ENCODE data around the gene POLR2E. TPM values are rescaled to one million over a fixed set of nuclear protein-coding genes. Genes with fewer than 3 reads are reported as not detected.

Gene POLR2E
- polyA plus RNA-seq, 3 donors, result 183 to 222 (median 195) TPM

DNA sequence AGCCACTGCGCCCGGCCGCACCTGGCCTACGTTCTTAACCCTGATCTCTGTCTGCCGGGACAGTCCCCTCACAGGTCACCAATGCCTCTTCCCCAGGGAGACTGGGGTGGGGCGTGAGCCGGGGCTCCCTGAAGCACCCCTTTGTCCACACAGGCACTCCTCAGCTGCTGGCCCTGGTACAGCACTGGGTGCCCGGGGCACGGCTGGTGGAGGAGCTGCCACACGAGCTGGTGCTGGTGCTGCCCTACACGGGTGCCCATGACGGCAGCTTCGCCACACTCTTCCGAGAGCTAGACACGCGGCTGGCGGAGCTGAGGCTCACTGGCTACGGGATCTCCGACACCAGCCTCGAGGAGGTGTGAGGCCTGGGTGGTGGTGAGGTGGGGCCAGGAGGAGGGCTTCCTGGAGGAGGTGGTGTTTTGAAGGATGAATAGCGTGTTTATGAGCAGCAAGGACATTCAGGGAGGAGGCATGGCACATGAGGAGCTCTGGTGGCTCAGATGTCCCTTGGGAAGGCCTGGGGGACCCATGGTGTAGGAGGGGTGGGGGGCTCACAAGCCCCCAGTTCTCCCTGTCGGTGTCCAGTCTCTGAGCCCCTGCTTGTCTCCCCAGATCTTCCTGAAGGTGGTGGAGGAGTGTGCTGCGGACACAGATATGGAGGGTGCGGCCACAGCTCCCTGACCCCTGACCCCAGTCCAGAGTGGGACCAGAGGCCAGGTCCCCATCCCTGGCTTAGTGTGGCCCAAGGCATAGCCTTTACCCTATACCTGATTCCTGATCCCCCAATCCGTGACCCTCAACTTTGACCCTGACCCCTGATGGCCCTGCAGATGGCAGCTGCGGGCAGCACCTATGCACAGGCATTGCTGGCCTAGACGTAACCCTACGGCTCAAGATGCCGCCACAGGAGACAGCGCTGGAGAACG, 41.7 kb downstream of the POLR2E start:
- H3K4me3 Mint-ChIP-seq, result no peak overlapping the region
- H3K27ac Mint-ChIP-seq, result peak overlapping the region in 1 of 7 donors; percentile 11
- H3K36me3 Mint-ChIP-seq, result peaks cover 53 to 63% of the 10 kb centered on the region in 2 donors

DNA sequence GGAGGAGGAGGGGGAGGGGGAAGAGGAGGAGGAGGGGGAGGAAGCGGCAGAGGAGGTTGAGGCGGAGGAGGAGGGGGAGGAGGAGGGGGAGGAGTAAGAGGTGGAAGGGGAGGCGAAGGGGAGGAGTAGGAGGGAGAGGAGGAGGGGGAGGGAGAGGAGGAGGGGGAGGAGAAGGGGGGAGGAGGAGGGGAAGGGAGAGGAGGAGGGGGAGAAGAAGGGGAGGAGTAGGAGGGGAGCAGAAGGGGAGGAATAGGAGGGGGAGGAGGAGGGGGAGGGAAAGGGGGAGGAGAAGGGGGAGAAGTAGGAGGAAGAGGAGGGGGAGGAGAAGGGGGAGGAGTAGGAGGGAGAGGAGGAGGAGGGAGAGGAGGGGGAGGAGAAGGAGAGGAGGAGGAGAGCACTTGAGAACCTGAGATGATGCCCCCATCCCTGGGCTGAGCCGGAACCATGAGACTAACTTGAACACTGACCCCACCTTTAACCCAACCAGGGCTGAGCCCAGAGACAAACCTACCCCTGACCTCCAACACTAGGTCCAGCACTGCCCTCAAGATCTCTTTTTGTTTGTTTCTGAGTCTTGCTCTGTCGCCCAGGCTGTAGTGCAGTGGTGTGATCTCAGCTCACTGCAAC, 42.7 kb downstream of the POLR2E start:
- peaks cover 43 to 67% of the 10 kb centered on the region in 2 donors for H3K36me3 ChIP-seq (replicated peaks in 1 of 2; ENCODE audit: control insufficient read depth in 1 of 2, insufficient read depth in 2 of 2, low read length in 2 of 2)
- no peak overlapping the region for H3K27ac ChIP-seq (ENCODE audit: low read depth in 1 of 2, low read length in 2 of 2)
- Mint-ChIP-seq H3K27me3 (ENCODE audit: low read depth in 3 of 3) (peaks cover 0 to 5% (median 0%) of the 10 kb centered on the region in 3 donors), H3K9me3 (peaks cover 9 to 23% (median 17%) of the 10 kb centered on the region in 7 donors), H3K4me1 (peaks cover 3% of the 10 kb centered on the region), H3K36me3 (peaks cover 46 to 53% of the 10 kb centered on the region in 2 donors), H3K4me3 (no peak overlapping the region), H3K27ac (peak overlapping the region in 1 of 7 donors; percentile 25)
- H3K9me3 ChIP-seq (replicated peaks in 1 of 2; ENCODE audit: control insufficient read depth in 1 of 2, insufficient read depth in 1 of 2, low read length in 2 of 2), result peaks cover 13% of the 10 kb centered on the region in 2 donors
- H3K27me3 ChIP-seq (ENCODE audit: control insufficient read depth in 2 of 2, insufficient read depth in 2 of 2, low read length in 2 of 2), result no peaks in the 10 kb centered on the region
- H2AFZ ChIP-seq (ENCODE audit: insufficient read depth, low read depth, low read length, poor library complexity, severe bottlenecking), result no peak overlapping the region
- H3K4me2 ChIP-seq (replicated peaks; ENCODE audit: extremely low read depth, low read length, poor library complexity, severe bottlenecking), result no peak overlapping the region
- H3K4me1 ChIP-seq (ENCODE audit: control insufficient read depth in 1 of 2, insufficient read depth in 2 of 2, low read length in 2 of 2), result no peaks in the 10 kb centered on the region
- no peaks in the 10 kb centered on the region for H3K79me2 ChIP-seq (ENCODE audit: insufficient read depth, low read length)
- DNase-seq, result no peak
- TF ChIP-seq, protein P1, sequence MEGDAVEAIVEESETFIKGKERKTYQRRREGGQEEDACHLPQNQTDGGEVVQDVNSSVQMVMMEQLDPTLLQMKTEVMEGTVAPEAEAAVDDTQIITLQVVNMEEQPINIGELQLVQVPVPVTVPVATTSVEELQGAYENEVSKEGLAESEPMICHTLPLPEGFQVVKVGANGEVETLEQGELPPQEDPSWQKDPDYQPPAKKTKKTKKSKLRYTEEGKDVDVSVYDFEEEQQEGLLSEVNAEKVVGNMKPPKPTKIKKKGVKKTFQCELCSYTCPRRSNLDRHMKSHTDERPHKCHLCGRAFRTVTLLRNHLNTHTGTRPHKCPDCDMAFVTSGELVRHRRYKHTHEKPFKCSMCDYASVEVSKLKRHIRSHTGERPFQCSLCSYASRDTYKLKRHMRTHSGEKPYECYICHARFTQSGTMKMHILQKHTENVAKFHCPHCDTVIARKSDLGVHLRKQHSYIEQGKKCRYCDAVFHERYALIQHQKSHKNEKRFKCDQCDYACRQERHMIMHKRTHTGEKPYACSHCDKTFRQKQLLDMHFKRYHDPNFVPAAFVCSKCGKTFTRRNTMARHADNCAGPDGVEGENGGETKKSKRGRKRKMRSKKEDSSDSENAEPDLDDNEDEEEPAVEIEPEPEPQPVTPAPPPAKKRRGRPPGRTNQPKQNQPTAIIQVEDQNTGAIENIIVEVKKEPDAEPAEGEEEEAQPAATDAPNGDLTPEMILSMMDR (IDR thresholded peaks at IDR 0.05), result no peak
- H3K4me3 ChIP-seq (replicated peaks in 1 of 3; ENCODE audit: low read depth in 2 of 3, low read length in 3 of 3), result no peak overlapping the region
- H4K20me1 ChIP-seq (ENCODE audit: insufficient read depth, low read length), result peaks cover 17% of the 10 kb centered on the region
- 100% methylated on average over 1 of the region's 5 CpGs for WGBS (ENCODE audit: insufficient coverage)
- no peak overlapping the region for H3K9ac ChIP-seq (ENCODE audit: insufficient read depth, low read length, poor library complexity, severe bottlenecking)
- intact Hi-C loops (cut with micrococcal nuclease), result no loop called here

More for the DNA sequence above, 41.7 kb downstream of the POLR2E start:
- H3K9me3 Mint-ChIP-seq, result peaks cover 17 to 33% (median 24%) of the 10 kb centered on the region in 7 donors
- no peak for DNase-seq
- no peak overlapping the region for H3K27ac ChIP-seq (ENCODE audit: low read depth in 1 of 2, low read length in 2 of 2)
- no peak overlapping the region for H3K9ac ChIP-seq (ENCODE audit: insufficient read depth, low read length, poor library complexity, severe bottlenecking)
- no peaks in the 10 kb centered on the region for H3K79me2 ChIP-seq (ENCODE audit: insufficient read depth, low read length)
- H3K4me1 ChIP-seq (ENCODE audit: control insufficient read depth in 1 of 2, insufficient read depth in 2 of 2, low read length in 2 of 2), result no peaks in the 10 kb centered on the region
- TF ChIP-seq, protein P1 (IDR thresholded peaks at IDR 0.05), result no peak
- H3K27me3 Mint-ChIP-seq (ENCODE audit: low read depth in 3 of 3), result peaks cover 0 to 9% (median 0%) of the 10 kb centered on the region in 3 donors
- H3K27me3 ChIP-seq (ENCODE audit: control insufficient read depth in 2 of 2, insufficient read depth in 2 of 2, low read length in 2 of 2), result no peaks in the 10 kb centered on the region
- H2AFZ ChIP-seq (ENCODE audit: insufficient read depth, low read depth, low read length, poor library complexity, severe bottlenecking), result no peak overlapping the region
- H4K20me1 ChIP-seq (ENCODE audit: insufficient read depth, low read length), result peaks cover 15% of the 10 kb centered on the region
- intact Hi-C loops (cut with micrococcal nuclease), result no loop called here
- H3K36me3 ChIP-seq (replicated peaks in 1 of 2; ENCODE audit: control insufficient read depth in 1 of 2, insufficient read depth in 2 of 2, low read length in 2 of 2), result peaks cover 48 to 73% of the 10 kb centered on the region in 2 donors
- no peak overlapping the region for H3K4me2 ChIP-seq (replicated peaks; ENCODE audit: extremely low read depth, low read length, poor library complexity, severe bottlenecking)
- peaks cover 3% of the 10 kb centered on the region for H3K4me1 Mint-ChIP-seq
- H3K4me3 ChIP-seq (replicated peaks in 1 of 3; ENCODE audit: low read depth in 2 of 3, low read length in 3 of 3), result no peak overlapping the region
- peaks cover 20 to 21% of the 10 kb centered on the region in 2 donors for H3K9me3 ChIP-seq (replicated peaks in 1 of 2; ENCODE audit: control insufficient read depth in 1 of 2, insufficient read depth in 1 of 2, low read length in 2 of 2)
- 94% methylated on average over 30 of the region's 31 CpGs for WGBS (ENCODE audit: insufficient coverage)
